GM19035 (cell line): ENCODE measurements around the gene ACYP2.
A peak's percentile ranks its signal among the peaks of the same experiment; 100 is the strongest.
"Not testable (repeated sequence)": the region's sequence is repeated elsewhere in the genome, so short reads cannot be mapped to it uniquely, and the experiment has no call there.

Experiments
- ATAC-seq: cut with Tn5 transposase; IDR thresholded peaks from one replicate; pipeline ENCODE4 v1.9.1; 2021; ENCODE audit not compliant: unreplicated experiment

ACYP2 gene

DNA sequence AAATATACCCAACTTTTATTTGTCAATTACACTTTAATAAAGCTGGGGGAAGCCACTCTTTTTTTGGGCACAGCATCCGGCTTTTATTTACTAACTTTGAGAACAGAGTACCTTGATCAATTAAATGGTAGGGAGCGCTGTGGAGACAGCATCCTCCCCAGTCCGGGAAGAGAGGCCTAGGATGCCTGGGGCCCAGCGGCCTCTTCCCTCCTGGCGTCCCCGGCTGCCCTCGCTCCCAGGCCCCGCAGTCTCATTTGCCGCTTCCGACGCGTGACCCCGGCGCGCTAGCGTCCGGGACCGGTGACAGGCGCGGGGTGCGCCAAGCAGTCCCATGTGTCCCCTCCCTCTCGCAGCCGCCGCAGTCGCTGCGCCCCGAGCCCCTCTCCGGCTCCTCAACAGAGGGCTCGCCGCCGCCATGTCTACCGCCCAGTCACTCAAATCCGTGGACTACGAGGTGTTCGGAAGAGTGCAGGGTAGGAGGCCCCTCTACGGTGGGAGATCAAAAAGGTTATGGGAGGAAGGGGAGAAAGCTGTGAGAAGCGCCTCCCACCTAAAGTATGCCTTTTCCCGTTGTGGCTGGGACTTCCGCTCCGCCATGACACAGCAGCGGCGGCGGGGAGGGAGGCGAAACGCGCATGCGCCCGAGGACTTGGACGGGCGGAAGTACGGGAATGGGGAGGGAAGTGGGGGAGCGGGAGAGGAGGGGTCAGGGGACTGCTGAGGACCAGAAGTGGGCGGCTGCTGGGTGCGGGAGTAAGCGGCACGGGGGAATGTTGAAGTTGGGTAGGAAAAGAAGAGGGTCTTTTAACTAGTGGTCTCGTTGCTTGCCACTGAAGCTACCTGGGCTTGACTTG lies at the start of gene ACYP2:
ACYP2 (plus strand) TSS at position 332 of the 854 bp plus-strand sequence.
- peak; percentile 85 for ATAC-seq

DNA sequence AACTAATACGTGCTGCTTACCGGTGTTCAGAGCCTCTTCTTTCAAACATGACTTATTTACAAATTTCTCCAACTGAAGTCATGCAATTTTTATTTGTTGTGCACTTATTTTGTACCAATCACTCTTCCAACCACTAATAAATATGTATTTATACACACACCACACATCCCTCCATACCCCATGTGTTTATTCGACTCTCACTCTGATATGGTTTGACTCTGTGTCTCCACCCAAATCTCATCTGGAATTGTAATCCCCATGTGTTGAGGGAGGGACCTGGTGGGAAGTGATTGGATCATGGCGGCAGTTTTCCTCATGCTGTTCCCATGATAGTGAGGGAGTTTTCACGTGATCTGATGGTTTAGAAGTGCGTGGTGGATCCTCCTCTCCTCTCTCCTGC lies 49.5 kb upstream of the ACYP2 start:
- ATAC-seq: no peak

DNA sequence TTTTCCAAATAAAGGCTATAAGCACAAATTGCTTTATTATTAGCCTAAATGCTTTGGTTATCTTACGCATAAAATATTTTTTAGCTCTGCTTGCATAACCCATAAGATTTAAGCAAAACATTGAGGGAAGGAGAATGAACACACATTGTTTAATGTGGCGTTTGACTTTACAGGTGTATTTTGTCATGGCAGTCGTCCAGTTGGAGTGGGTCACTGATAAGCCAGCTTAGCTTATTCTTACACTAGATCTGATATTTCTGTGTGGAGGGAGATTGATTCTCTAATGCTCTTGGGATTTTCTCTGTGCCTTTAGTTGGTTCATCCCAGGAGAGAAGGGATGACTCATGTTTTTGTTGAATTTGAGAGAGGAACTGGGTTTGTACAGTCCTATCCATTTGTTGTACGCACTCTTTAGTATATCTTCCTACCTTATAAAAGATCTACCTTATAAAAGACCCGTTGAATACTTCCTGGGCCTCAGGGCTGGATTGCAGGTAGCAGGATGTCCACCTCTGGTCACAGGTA lies 47.5 kb upstream of the ACYP2 start:
- no peak for ATAC-seq

GRCh38 chr2:54072483-54072882 lies 42.9 kb upstream of the ACYP2 start:
- ATAC-seq: not testable (repeated sequence)

DNA sequence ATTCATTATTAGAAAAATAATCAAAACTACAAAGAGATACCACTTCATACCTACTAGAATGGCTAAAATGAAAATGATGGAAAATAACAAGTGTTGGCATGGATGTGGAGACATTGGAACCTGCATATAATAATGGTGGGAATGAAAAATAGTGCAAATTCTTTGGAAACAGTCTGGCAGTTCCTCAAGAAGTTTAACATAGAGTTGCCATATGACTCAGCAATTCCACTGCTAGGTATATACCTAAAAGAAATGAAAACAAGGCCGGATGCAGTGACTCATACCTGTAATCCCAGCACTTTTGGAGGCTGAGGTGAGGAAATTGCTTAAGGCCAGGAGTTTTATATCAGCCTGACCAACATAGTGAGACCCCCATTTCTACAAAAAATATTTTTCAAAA lies 41.6 kb upstream of the ACYP2 start:
- ATAC-seq: peak; percentile 72

DNA sequence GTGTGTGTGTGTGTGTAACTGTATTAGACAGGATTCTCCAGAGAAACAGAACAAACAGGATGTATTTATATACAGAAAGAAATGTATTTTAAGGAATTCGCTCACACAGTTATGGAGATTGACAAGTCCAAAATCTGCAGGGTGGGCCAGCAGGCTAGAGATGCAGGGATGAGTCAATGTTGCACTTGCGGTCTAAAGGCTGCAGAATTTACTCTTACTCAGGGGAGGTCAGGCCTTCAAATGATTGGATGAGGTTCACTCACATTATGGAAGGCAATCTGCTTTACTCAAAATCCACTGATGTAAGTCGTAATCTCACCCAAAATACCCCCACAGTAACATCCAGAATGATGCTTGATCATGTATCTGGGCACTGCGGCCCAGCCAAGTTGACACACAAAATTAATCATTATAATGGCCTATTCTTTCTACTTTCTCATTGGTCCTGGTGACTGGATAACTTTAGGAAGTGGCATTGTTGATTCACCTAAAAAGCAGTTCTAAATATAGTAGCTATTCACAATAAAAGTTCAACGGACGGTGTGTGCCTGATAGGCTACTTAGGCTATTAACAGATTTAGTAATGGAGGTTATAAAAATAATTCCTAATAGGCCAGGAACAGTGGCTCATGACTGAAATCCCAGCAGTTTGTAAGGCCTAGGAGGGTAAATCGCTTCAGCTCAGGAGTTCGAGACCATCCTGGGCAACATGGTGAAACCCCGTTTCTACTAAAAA lies 40.6 kb upstream of the ACYP2 start:
- ATAC-seq: no peak

DNA sequence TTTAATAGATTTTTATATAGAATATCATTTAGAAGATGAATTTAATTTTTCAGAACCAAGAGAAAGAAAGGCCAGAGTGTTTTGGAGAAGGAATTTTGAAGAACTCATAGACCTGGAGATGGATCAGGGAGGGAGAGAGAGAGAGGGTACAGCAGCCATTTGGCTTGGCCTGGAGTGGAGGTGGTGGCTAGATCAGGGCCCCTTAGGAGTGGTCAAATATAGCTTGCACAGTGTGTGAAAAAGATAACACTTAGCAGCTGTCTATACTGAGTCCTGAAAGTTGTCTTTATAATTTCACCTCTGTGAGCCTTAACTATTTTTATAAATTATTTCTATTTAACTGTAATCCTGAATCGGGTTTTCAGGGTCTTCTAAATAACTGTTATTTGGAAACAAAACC lies 38.8 kb upstream of the ACYP2 start:
- ATAC-seq: no peak

DNA sequence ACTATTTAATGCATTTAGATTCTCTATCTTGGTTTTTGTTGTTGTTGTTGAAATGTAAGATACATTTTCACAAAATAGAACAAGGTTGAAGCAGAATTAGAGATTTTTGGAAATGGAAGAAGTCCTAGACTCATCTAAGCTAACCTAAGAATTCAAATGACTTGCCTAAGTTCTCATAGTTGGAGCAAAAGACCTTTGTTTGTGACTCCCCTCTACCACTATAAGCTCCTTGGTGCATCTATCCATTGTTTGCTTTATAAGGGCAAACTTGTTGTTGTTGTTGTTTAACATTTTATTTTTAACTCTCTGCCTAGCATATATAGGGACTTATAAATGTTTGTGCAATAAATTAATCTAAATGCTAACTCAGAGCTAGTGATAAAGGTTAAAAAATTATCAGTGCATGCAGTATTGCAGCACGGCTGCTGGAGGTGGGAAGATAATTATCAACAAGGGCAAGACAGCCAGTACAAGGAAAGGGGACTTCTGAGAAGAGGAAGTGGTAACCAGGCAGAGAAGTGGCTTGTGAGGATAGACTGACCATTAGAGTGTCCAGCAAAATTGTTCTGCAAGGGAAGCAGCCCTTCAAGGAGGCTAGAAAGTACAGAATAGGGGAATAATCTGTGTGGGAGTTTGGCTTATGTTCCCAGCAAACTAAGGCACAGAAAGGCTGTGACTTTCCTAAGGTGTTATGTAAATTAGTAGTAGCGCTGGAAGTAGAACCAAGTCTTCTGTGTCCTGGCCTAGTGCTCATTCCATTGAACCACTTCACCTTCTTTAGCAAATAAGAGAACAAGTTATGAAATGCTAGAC lies 38.1 kb upstream of the ACYP2 start:
- ATAC-seq: no peak

GRCh38 chr2:54079331-54079730 lies 36.1 kb upstream of the ACYP2 start:
- no peak for ATAC-seq

DNA sequence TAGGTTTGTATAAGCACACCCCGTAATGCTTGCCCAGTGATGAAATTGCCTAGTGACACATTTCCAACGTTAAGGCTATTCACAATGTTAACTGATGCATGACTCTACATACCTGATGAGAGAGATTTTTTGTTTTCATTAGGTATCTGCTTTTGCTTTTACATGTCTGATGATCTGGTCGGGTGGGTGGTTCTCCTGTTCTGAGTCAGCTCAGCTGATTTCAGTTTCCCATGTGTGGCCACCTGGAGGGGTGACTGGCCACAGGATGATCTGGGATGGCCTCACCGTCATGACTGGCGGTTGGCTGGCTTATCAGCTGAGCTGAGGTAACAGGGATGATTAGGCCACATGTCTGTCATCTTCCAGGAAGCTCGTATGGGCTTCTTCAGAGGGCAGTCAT lies 33.8 kb upstream of the ACYP2 start:
- peak; percentile 96 for ATAC-seq

GRCh38 chr2:54083021-54083420 lies 32.4 kb upstream of the ACYP2 start:
- no peak for ATAC-seq

GRCh38 chr2:54083445-54083844 lies 32.0 kb upstream of the ACYP2 start:
- no peak for ATAC-seq

DNA sequence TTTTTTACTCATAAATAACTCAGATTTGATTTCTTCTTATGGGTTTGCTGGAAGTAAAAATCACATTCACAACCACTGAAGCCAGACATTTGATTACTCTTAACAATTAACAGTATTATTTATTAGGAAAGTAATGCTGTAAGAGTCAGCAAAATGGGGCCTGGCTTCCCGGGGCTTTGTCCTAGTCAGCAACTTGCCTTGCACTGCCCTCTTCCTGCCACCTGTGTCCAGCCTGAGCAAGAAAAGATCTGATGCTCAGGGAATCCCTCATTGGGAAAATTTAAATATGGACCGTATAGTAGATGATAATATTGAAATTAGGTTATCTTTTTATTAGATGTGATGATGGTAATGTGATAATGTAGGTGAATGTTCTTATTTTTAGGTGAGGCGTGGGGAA lies 30.8 kb upstream of the ACYP2 start:
- no peak for ATAC-seq

DNA sequence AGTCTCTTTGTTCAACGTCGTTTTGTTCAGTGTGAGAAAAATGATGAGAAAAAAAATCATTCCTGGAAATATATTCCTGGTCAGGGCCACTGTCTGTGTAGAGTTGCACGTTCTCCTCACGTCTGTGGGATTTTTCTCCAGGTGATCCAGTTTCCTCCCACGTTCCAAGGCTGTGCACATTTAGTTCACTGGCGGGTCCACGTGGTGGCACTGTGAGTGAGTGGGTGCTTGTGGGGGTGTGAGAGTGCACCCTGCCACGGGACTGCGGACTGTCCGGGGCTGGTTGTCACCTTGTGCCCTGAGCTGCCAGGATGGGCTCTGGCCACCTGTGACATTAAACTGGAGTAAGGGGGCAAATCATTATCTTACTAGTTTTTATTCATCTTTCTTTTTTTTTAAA lies 30.3 kb upstream of the ACYP2 start:
- no peak for ATAC-seq

DNA sequence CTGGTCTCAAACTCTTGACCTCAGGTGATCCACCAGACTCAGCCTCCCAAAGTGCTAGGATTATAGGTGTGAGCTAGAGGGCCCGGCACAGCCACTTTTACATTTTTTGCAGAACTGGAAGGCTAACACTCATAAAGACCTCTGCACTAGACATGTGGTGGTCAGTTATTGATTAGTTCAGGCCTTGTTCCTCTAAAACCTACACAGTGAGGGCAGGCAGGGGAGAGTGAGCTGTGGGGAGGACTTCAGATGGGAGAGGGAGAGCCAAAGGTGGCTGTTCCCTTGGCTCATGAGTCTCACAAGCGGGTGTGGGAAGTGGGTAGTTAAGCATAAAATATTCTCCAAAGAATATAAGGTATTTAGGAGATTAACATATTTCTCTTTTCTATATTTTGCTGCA lies 29.3 kb upstream of the ACYP2 start:
- no peak for ATAC-seq

- ATAC-seq: no peak
Observed at GRCh38 chr2:54088191-54088634, 27.2 kb upstream of the ACYP2 start.

DNA sequence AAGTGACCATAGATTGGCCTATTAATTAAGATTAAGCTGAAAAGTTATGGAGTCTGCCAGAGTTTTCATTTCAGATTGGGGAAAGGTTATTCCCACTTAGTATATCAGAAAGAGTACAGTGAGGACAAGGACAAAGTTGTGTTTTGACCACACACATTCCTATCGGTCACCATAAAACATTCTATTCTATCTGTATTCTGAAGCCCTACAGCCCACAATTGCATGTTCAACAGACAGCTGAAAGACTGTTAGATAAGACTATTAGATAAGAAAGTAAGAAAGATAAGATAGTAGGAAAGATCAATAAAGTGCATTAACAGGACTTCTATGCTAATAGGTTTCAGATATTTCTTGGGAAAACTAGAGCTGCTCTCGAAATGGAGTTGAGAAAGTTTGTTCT lies 26.7 kb upstream of the ACYP2 start:
- no peak for ATAC-seq

DNA sequence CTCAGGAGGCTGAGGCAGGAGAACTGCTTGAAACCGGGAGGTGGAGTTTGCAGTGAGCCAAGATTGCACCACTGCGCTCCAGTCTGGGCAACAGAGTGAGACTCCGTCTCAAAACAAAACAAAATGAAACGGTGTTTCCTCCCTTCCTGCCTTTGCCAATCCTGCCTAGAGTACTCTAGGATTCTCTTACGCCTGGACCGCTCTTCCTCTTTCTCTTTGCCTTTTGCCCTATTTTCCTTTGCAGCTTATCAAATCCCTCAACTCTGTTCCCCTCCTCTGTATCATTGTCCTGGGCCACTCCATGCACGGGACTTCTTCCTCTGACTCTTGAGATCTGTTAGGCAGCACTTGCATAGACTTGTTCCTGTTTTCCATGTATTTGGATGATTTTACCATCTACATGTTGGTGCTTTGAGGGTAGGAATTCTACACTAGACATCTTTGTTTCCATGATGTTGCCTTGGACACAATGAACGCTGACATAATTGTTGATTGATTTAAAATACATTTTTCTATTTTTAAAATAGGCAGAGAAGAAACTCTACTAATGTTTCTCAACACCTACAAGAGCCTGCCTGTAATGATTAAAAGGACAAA lies 24.8 kb upstream of the ACYP2 start:
- no peak for ATAC-seq

DNA sequence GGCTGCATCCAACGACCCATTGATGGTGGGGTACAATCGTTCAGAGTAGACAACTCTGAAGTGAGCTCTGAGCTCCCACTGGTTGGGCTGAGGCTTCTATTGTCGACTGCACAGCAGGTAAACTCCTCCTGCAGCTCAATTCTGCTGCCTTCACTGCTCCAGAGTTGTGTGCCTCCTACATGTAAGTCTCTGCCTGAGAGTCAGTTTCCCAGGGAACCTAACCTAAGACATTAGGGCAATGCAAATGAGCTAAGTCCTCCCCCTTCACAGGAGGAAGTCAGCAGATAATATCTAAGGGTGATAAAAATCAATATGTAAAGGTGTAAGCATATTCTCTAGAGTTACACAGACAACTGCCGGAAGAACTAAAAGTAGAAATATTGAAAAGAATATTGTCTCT lies 22.5 kb upstream of the ACYP2 start:
- peak; percentile 53 for ATAC-seq

DNA sequence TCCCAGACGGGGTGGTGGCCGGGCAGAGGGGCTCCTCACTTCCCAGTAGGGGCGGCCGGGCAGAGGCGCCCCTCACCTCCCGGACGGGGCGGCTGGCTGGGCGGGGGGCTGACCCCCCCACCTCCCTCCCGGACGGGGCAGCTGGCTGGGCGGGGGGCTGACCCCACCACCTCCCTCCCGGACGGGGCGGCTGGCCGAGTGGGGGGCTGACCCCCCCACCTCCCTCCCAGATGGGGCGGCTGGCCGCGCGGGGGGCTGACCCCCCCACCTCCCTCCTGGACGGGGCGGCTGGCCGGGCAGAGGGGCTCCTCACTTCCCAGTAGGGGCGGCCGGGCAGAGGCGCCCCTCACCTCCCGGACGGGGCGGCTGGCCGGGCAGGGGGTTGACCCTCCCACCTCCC lies 20.0 kb upstream of the ACYP2 start:
- not testable (repeated sequence) for ATAC-seq

DNA sequence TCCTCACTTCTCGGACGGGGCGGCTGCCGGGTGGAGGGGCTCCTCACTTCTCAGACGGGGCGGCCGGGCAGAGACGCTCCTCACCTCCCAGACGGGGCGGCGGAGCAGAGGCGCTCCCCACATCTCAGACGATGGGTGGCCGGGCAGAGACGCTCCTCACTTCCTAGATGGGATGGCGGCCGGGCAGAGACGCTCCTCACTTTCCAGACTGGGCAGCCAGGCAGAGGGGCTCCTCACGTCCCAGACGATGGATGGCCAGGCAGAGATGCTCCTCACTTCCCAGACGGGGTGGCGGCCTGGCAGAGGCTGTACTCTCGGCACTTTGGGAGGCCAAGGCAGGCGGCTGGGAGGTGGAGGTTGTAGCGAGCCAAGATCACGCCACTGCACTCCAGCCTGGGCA lies 19.3 kb upstream of the ACYP2 start:
- ATAC-seq: not testable (repeated sequence)
